GM19328 (cell line): ENCODE measurements around the gene AMBRA1.

Experiments
- ATAC-seq: cut with Tn5 transposase; IDR thresholded peaks from one replicate; pipeline ENCODE4 v1.9.1; 2021; ENCODE audit warnings: mild to moderate bottlenecking, moderate library complexity; ENCODE audit not compliant: unreplicated experiment

Gene AMBRA1

DNA sequence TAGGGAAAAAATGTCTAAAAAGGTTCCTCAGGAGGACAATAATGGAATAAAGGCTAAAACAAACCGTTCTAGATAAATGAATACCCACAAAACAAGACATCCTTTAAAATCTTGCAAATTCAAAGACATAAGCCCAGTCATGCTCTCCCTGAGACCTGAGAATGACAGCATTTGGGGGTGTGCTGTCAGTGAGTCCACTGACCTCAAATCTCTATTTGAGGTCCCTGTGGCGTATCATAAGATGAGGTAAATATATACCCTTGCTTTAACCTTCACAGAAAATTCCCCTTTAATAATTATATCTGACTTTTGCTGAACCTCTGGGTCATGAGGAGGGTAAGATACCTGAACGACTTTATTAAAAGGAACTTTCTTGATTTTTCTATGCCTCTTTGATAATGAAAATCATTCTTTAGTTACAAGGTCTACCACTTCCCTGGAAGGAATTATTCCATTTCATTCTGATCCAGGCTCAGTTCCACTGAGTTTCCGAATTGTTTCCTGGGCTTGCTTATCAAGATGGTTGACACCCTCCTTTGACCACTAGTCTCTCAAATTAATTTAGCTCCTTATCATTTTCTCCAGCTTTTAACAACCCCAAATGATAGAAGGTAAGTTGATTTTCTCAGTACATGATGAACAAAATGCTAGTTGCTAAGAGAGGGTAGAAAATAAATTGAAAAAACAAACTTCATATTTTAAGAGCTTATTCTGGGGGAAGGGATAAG is 148.5 kb downstream of the AMBRA1 start:
- no peak for ATAC-seq

DNA sequence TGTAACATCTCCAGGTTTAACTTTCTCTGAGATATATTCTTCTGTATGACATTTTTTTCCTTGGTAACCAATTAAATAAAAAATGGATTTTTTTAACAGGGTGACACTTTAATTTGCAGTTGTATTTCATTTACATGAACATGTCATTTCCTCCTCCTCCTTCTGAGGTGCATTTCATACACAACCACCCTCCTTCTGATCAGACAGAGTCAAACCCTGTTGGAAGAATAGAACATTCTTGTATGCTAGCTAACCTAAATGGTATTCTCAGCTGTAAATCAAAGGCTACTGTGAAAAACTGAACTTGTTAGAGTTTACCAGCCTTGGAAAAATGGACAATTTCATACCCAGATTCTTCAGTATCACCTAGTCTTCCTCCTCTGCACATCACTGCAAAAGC is 149.5 kb downstream of the AMBRA1 start:
- ATAC-seq = no peak

DNA sequence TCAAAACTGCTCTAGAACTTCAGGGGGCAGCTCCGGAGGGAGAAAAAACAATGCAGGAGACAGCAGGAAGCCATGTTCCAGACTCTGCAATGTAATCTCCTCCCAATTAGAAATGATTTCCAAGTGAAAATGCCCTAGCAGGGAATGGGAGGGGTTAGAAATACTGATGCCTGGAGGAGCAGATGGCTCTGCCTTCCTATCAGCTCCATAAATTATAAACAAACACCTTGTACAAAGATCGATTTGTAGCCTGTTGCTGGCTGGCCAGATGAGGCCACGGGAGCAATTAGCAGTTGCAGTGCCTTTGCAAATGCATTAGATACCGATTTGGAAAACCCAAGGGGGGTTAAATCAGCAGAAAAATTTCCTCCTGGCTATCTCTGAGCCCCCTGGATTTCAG is 155.6 kb downstream of the AMBRA1 start:
- no peak for ATAC-seq

DNA sequence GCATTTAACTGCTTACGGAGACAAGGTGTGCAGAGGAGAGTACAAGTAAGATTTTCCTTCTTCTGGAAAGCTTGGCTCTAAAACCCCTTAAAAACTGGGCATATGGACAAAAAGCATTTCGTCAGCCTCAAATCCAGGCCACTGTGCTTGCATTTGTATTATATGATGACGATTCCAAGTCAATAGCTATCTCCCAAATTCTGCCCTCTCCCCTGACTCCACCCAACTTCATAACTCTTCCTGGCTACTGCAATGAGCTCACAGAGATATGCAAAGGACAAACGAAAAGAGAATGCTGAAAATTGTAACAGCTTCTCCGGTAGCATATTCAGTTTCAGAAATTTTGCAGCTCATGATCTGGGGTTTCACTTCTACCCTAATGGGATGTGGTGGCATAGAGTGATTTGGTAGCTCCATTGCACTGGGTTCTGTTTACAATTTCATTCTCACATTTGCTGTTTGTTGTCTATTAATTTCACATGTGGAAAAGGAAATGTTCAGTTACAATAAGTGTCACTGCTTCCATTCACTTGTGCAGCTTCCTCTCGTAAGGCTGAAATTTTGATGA is 156.6 kb downstream of the AMBRA1 start:
- ATAC-seq = no peak

DNA sequence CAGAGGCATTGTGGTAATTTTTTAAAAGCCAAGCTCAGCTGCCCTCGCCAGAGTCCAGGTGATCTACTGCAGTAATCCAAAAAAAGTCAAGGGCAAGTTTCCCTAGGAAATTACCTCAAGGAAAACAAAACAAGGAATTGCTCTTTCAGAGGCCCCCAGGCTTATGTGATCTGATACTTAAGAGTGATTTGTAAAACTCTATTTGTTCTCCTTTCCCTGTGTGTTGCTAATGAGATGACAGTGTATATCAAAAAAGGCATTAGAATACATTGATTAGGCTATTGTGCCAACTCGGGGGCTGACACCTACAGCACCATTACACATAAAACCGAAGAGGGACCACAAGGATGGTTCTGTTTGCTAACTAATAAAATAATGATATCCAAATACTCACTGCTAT is 157.7 kb downstream of the AMBRA1 start:
- no peak for ATAC-seq

DNA sequence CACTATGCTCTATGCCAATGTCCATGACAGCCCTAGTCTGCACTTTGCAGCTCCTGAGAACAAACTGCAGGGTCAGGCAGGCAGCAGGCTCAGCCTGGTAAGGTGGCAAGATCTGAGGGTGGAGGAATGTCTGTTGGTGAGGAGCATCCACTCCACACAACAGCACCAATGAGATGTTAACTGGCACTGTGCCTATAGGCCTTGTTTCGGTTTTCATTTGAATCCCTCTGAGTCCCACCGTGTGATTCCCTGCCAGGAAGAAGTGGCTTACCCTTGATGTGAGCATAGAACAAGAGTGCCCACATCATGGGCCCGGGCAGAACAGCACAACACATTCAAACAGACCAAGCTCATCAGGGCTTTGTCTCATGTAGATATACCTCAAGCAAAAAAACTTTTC is 158.1 kb downstream of the AMBRA1 start:
- ATAC-seq = no peak

DNA sequence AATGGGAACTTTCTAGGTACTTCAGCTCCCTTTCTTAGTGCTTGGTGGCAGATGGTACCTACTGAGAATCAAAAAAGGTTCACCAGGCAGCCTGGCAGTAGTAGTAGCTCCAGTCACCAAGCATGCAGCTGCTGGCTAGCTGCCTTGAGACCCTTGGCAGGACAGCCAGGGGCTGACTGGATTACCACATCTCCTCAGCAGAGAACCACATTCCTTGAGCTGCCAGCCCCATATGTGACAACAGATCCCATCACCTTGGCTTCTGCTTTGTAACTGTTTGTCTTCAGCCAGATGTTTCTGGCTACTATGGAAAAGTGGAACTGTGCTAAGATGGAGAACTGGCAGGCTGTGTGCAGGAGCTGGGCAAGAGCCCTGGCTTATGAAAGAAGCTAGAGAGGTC is 162.6 kb downstream of the AMBRA1 start:
- ATAC-seq = no peak

DNA sequence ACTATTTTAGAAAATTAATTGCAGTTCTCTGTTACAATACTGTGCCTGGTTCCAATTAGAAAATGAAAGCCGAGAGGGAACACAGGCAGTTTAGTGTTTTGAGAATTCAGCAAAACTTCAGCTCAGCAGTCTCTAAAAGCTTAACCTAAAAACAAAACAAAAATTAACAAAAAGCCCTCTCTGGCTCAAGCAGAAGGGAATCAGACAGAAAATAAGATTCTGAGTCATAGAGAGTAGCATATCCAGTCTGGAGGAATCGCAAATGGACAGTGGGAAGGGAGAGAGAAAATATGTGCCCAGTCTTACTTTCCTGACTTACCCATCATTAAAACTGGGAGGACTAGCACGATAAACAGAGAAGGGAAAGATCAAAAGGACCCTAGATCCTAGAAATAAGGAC is 164.1 kb downstream of the AMBRA1 start:
- ATAC-seq = no peak

DNA sequence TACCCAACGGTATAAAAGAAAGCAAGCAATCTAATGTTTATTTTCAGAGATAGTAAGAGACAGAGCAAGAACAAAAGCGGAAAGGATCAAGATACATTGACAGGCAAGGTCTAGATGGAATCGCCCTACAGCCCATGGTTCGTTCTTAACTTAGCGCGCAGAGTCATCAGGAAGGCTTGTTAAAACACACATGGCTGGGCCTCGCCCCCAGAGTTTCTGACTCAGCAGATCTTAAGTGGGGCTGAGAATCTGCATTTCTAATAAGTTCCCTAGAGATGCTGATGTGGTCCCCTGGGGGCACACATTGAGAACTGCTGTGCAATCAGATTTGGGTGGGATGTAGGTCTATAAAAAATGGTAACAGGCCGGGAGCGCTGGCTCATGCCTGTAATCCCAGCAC is 166.5 kb downstream of the AMBRA1 start:
- no peak for ATAC-seq

DNA sequence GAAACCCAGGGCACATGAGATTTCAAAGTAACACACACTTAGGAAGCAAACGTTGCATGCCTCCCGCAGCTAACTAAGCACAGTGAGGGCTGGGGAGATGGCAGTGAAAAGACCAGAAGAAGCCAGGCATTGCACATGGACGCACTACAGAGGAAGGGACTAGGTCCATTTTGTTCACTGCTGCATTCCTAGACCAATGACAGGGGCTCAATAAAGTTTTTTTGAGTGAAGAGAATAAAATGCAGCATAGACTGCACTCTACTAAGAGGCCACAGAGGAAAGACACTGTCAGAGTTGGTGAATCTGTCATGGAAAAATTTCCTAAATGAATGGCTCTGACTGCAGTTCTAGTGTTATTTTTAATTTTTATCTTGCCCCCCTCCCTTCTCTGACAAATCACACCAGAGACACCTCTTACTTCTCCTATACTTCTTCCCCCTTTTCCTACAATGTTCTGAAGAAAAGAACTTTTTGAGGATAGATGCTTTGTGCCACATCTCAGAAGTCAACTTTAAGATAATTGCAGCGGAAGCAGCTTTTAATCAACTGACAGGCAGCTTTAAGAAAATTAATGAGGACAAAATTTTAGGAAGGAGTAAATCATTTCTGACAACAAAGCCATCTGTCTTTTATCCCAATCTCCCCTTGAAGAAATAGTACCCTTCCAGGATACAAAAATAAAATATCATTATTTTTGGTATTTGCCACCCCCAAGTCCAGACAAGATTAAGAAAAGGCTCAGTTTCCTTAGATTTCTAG is 167.4 kb downstream of the AMBRA1 start:
- ATAC-seq = no peak

DNA sequence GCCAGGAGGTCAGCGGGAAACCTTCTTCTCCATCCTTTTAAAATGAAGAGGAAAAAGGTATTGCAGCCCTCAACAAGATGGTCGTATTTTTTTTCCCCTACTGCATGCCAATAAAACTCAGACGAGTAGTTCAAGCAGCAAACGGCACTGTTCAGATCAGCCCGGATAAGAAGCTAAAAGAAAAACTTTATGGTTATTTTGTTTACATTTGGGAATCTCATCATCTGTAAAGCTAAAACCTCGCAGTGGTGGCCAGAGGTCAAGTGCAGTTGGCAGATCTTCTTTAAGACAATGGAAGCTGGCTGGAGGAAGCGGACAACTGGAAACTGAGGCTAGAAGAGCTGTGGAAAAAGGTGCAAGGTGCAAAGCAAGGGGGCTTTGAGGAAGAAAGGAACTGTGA is 171.2 kb downstream of the AMBRA1 start:
- ATAC-seq = no peak

DNA sequence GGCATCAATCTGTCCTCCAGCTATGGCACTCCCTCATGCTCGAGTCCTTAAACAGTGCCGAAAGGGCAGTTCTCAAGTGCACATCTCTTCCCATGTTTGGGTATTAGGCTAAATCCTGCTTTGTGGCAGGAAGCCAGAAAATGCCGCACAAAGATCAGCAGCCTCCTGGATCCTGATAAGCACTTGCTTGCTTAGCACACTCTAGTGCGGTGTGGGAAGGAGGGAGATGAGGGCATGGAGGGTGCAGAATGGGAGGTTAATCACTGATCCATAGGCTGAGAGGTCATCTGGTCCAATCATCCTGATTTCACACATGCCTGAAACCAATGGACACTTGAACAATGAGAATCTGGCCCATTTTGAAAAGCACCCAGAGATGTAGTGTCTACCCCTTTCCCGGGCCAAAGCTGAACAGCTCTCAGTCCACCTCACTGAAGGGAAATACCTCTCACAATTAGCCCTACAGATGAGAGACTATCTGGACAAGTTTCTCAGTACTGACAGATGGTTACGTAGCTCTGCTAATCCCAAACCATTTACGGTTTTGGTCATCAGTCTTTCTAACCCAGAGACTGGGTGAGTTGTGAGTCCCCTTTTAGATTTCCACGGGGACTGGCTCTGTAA is 172.5 kb downstream of the AMBRA1 start:
- no peak for ATAC-seq

DNA sequence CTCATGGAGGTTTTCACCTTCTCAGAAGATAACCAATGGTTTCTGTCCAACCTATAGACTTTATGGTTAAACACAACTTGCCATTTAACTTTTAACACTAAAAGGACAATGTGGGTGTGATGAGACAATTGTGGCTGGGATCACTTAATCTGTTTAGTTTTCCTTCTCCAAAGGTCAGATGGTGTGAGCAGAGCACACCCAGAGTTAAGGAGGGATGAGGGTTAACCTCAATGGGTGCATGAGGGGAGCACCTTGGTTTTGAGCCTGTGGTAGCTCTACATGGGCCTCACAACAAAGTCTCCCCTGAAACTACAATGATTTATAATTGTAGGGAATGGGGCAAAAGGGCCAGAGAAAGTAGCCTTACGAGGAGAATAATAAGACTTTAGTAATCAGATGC is 173.3 kb downstream of the AMBRA1 start:
- no peak for ATAC-seq

DNA sequence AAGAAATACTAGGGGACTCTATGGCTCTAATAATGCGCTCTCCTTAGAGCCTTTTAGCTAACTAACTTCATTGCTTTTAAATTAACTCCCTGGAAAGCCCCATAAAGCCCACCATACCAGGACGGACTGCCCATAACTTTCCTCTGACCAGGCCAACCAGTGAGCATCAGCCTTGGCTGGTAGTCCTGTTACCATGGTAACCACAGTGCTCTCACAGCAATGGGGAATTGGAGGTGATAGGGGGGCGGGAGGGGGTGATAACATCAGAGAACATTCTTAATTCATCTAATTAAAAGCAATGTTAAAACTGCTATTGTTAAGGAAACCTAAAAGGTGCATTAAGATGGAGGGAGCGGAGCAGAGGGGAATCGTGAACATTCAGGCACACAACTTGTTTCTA is 175.1 kb downstream of the AMBRA1 start:
- no peak for ATAC-seq

DNA sequence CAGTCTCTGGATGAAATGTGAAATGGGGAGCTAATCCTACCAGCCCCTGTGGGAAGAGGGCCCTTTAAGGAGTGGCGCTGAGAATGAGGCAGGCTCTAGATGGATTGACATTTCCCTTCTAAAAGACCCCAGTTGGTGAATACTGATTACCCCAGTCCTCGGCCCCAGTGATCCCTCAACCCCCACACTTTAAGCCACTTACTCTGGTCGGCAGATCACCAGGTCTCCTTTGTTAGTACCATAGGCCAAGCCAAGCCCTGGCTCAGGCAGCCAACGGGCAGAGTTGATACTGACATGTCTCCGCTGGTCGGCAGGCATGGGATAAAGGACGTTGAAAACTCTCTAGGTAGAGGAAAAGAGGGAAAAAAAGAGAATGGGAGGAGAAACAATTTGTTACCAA is 176.1 kb downstream of the AMBRA1 start:
- ATAC-seq = no peak

DNA sequence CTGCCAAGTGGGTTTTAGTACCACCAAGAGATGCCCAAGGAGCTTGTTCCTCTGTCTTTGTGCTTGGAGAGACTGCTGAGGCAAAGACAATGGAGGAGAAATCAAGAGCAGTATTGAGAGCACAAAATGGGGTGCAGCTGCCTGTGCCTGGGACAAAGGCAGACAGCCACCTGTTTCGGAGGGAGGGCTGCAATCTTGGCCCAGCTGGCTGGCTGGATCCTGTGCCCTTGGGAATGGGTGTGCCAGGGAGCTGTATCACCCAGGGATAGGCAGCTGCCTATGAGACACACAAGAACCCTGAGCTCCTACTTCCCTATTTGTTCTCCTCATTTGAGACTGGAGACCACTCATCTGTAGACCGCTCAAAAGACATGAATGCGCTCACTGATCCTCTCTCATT is 178.9 kb downstream of the AMBRA1 start:
- no peak for ATAC-seq

DNA sequence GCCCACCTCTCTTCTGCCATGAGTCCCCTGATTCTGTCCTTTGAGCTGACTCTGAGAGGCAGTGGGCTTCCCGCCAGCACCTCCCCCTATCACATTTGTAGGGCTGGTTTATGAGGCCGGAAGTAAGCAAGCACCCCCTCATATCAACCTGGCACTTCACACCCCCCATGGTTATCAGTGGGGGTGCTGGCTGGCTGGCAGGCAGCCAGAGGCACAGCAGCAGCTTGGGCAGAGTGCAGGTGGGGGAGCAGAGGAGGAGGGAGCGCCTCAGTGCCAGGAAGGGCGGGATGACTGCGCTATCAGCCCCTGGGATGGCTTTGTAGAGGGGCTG is 179.4 kb downstream of the AMBRA1 start:
- ATAC-seq = no peak

DNA sequence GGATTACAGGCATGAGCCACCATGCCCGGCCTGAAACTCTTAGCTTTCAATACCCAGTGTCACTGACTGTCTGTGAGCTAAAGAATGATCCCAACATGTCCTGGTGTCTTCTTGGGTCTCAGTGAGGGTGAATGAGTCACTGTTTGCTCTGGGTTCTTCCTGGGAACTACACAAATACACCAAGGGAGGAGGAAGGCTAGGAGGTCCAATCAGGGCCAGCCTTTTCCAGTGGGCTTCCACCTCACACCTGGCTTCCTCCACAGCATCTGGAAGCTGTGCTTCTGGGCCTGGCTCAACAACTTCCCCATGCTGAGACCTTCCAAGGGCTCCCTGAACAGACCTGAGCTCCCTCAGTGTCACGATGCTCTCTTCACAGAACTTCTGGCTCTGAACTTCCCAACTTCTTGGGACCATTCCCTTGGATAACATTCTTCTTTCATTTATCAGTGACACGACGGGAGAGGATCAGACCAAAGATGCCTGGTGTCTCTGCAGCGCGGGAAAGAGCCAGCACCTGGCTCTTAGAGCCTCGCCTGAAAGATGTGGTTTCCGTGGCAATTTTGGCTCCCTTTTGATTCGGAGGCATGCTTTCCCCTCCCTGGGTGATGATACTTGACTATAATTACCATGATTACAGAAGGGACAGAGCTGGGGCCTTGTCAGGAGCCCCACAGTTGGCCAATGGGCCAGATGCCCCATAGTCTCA is 179.9 kb downstream of the AMBRA1 start:
- ATAC-seq = no peak

DNA sequence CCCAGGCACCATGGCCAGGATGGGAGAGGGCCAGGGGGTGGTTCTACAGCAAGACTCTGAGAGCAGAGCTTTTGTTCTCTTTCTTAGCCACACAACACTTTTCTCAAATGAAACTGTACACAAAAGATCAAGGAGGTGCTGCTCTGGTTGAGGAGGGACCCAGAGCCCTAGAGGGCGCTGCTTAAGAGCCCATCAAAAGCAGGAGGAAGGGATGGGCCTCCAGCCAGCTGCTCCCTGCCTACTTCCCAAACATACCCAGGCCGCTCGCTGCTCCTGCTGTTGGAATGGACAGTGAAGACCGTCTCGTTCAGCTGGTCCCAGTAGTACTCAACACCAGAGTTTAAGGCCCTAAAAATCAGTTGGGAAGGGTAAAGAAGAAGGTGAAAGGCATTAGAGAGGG is 183.8 kb downstream of the AMBRA1 start:
- no peak for ATAC-seq

DNA sequence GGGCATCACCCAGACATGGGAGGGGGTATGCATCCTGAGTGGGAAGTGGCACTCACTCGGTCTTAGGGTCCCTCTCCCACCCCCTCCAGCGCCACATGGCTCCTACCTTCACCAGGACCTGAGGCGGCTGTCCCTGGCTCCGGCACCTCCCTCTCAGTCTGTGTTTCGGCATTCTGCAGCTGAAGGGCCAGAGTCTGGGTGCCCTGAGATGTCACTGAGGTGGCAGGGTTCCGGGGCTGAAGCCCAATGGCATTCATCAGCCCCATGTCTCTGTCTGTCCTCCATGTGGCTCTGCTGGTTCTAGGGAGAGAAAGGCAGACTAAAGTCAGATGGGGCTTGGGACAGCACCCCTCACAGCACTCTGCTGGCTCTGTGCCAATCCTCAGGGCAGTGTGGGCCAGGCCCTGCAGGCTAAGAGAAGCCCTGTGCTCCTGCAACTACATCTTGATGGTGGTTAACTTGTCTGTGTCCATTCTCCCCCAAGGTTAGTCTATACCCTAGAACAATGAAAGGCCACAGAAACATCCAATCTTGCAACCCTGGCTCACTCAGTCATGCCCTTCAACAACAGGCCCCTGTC is 185.3 kb downstream of the AMBRA1 start:
- ATAC-seq = no peak

DNA sequence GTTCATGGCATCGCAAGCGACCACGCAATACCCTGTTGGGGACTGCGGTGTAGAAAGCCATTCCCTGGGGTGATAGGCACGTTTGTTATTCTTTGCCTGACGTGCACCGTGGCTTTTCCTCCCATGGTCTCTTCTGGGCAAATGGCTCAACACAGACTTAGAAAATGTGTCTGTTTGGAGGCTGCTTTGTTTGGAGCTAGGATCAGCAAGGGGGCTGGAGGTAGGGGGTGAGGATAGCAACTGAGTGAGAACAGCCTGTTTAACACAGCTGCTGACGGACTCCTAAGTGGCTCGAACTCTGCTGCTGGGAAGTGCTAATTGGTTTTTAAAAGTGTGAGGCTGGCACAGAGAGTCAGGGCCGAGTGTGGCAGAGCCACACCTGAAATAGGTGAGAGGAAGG is 186.2 kb downstream of the AMBRA1 start:
- ATAC-seq = no peak
